SK-N-MC (cell line): ENCODE results near the gene ZNF750.

Experiments used
- EZH2 ChIP-seq: fragments of 200-600 bp; sonication (generic); IDR thresholded peaks from one replicate; pipeline ENCODE4 v1.6.1; 2017; ENCODE audit warnings: antibody characterized with exemption
- FOXP2 ChIP-seq: optimal IDR thresholded peaks from 2 replicates; pipeline ENCODE3; 2011; ENCODE audit warnings: mild to moderate bottlenecking, moderate library complexity; ENCODE audit not compliant: insufficient read depth; ENCODE audit errors: extremely low read length, control extremely low read depth
- POLR2AphosphoS5 ChIP-seq: IDR thresholded peaks from 2 replicates; pipeline ENCODE4 v1.6.1; 2012; ENCODE audit warnings: mild to moderate bottlenecking, low read depth, low read length, borderline replicate concordance

DNA sequence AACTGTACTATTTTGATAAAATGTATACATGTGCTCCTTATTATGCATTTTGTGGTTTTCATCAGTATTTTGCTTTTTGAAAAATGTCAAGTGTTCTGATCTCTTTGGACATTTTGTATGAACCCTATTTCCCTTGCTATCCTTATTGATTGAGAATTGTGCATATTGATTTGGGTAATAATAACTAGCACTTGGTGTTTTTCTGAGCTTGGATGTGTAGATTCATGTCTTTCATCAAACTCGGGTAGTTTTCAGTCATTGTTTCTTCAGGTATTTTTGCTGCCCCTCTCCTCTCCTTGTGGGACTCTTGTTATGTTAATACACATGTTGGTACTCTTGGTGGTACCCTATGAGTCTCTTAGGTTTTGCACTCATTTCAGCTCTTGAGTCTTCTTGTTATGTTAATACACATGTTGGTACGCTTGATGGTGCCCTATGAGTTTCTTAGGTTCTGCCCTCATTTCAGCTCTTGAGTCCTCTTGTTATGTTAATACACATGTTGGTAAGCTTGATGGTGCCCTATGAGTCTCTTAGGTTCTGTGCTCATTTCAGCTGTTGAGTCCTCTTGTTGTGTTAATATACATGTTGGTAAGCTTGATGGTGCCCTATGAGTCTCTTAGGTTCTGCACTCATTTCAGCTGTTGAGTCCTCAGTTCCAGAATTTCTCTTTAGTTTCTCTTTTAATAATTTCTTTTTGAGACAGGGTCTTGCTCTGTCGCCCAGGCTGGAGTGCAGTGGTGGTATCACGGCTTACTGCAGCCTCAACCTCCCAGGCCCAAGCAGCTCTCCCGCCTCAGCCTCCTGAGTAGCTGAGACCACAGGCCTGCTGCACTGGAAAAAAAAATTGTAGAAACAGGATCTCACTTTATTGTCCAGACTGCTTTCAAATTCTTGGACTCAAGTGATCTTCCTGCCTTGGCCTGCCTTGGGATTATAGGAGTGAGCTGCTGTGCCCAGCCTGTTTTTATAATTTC lies 19.3 kb downstream of the ZNF750 start:
- TF ChIP-seq EZH2 (no peak), FOXP2 (no peak), POLR2AphosphoS5 (no peak)
